Measurements from ENCODE around the gene SLC66A1. TPM values are rescaled to one million over a fixed set of nuclear protein-coding genes. Genes with fewer than 3 reads are reported as not detected.
A peak's percentile ranks its signal among the peaks of the same experiment; 100 is the strongest.

Gene SLC66A1
- total and polyA plus RNA-seq, 9 donors: 2.4 to 15.2 (median 10.4) TPM

DNA sequence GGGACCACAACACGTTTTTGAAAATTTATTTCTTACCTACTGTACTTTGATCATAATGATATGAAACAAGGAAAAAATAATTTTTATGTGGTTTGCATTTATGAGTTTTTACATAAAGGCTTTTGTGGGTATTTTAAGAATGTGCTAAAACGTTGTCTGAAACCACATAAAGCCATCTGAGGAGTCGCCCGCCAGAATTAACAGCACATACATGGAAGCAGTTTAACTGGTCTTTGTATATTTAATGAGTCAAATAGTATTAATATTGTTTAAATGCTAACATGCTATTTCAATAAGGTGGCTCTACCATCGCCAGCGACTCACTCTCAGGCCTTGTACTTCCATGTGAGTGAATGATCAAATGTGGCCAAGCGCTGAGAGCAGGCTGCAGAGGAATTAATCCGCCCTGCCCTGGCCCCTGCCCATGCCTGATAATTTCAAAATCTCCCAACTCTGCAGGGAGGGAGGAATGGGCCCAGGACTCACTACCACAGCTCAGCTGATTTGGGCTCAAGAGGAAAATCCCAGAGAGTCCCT, 49.6 kb downstream of the SLC66A1 start:
- H3K27ac ChIP-seq: no peak overlapping the region
- DNase-seq: no peak
- H3K27me3 ChIP-seq: no peaks in the 10 kb centered on the region
- no peak overlapping the region for H3K4me3 ChIP-seq
- no peaks in the 10 kb centered on the region for H3K9me3 ChIP-seq
- no peak for TF ChIP-seq POLR2A (IDR thresholded peaks at IDR 0.05)
- TF ChIP-seq, protein P1, sequence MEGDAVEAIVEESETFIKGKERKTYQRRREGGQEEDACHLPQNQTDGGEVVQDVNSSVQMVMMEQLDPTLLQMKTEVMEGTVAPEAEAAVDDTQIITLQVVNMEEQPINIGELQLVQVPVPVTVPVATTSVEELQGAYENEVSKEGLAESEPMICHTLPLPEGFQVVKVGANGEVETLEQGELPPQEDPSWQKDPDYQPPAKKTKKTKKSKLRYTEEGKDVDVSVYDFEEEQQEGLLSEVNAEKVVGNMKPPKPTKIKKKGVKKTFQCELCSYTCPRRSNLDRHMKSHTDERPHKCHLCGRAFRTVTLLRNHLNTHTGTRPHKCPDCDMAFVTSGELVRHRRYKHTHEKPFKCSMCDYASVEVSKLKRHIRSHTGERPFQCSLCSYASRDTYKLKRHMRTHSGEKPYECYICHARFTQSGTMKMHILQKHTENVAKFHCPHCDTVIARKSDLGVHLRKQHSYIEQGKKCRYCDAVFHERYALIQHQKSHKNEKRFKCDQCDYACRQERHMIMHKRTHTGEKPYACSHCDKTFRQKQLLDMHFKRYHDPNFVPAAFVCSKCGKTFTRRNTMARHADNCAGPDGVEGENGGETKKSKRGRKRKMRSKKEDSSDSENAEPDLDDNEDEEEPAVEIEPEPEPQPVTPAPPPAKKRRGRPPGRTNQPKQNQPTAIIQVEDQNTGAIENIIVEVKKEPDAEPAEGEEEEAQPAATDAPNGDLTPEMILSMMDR (IDR thresholded peaks at IDR 0.05): no peak
- no peak for TF ChIP-seq EP300 (IDR thresholded peaks at IDR 0.05)
- H3K4me1 ChIP-seq (ENCODE audit: insufficient read depth): peaks cover 22% of the 10 kb centered on the region
- no peaks in the 10 kb centered on the region for H3K36me3 ChIP-seq
- WGBS, 3 donors: 71 to 77% (median 76%) methylated on average over 8 of the region's 8 CpGs
- intact Hi-C loops (cut with DNase I): no loop called here

- no peak overlapping the region for H3K27ac ChIP-seq
- H3K4me1 ChIP-seq (ENCODE audit: insufficient read depth): peaks cover 23% of the 10 kb centered on the region
- no peaks in the 10 kb centered on the region for H3K27me3 ChIP-seq
- intact Hi-C loops (cut with DNase I): no loop called here
- no peak for TF ChIP-seq POLR2A (IDR thresholded peaks at IDR 0.05)
- no peak for TF ChIP-seq EP300 (IDR thresholded peaks at IDR 0.05)
- TF ChIP-seq, protein P1 (IDR thresholded peaks at IDR 0.05): no peak
- no peak for DNase-seq
- no peaks in the 10 kb centered on the region for H3K36me3 ChIP-seq
- H3K9me3 ChIP-seq: no peaks in the 10 kb centered on the region
- no peak overlapping the region for H3K4me3 ChIP-seq
- WGBS, 3 donors: 33 to 48% (median 45%) methylated on average over 8 of the region's 8 CpGs
Measured at GRCh38 chr1:19363536-19364152, 51.5 kb downstream of the SLC66A1 start.

GRCh38 chr1:19365721-19366120, 53.6 kb downstream of the SLC66A1 start:
- peaks cover 12% of the 10 kb centered on the region for H3K4me1 ChIP-seq (ENCODE audit: insufficient read depth)
- intact Hi-C loops (cut with DNase I): no loop called here
- TF ChIP-seq EP300 (IDR thresholded peaks at IDR 0.05): no peak
- WGBS, 3 donors: 45 to 50% (median 48%) methylated on average over 10 of the region's 10 CpGs
- no peaks in the 10 kb centered on the region for H3K36me3 ChIP-seq
- peak in 1 of 5 donors; percentile 22 for DNase-seq
- no peaks in the 10 kb centered on the region for H3K9me3 ChIP-seq
- H3K27me3 ChIP-seq: no peaks in the 10 kb centered on the region
- no peak overlapping the region for H3K27ac ChIP-seq
- no peak overlapping the region for H3K4me3 ChIP-seq

- no peak for DNase-seq
- intact Hi-C loops (cut with DNase I): no loop called here
- no peak overlapping the region for H3K4me3 ChIP-seq
- 84 to 88% (median 86%) methylated on average over 18 of the region's 18 CpGs for WGBS, 3 donors
- H3K27me3 ChIP-seq: no peaks in the 10 kb centered on the region
- H3K27ac ChIP-seq: no peak overlapping the region
- no peaks in the 10 kb centered on the region for H3K36me3 ChIP-seq
- no peaks in the 10 kb centered on the region for H3K9me3 ChIP-seq
- no peak for TF ChIP-seq POLR2A (IDR thresholded peaks at IDR 0.05)
- no peak for TF ChIP-seq EP300 (IDR thresholded peaks at IDR 0.05)
- TF ChIP-seq, protein P1 (IDR thresholded peaks at IDR 0.05): no peak
- peaks cover 7% of the 10 kb centered on the region for H3K4me1 ChIP-seq (ENCODE audit: insufficient read depth)
Measured at GRCh38 chr1:19366599-19367536, 54.7 kb downstream of the SLC66A1 start.
